ENCODE measurements around the gene SERPINA1.
"Not testable (repeated sequence)": the region's sequence is repeated elsewhere in the genome, so short reads cannot be mapped to it uniquely, and the experiment has no call there.

Gene SERPINA1

GRCh38 chr14:94411638-94412037 lies 23.2 kb upstream of the SERPINA1 start:
- H3K9ac ChIP-seq (ENCODE audit: low read length in 5 of 5), result no peak overlapping the region
- H3K36me3 ChIP-seq (ENCODE audit: control insufficient read depth in 5 of 5, insufficient read depth in 5 of 5, low read length in 5 of 5), result no peaks in the 10 kb centered on the region
- peaks cover 0 to 2% (median 0%) of the 10 kb centered on the region in 5 donors for H3K27me3 ChIP-seq (ENCODE audit: control insufficient read depth in 5 of 5, insufficient read depth in 4 of 5, low read length in 5 of 5)
- H3K9me3 ChIP-seq (ENCODE audit: control insufficient read depth in 5 of 5, low read length in 5 of 5), result peaks cover 0 to 9% (median 2%) of the 10 kb centered on the region in 5 donors
- no peak overlapping the region for H3K4me3 ChIP-seq (ENCODE audit: low read depth in 1 of 5, low read length in 5 of 5)
- H3K4me1 ChIP-seq (ENCODE audit: control insufficient read depth in 5 of 5, insufficient read depth in 5 of 5, low read length in 5 of 5), result no peaks in the 10 kb centered on the region
- no peak overlapping the region for H3K27ac ChIP-seq (ENCODE audit: low read depth, low read length)

DNA sequence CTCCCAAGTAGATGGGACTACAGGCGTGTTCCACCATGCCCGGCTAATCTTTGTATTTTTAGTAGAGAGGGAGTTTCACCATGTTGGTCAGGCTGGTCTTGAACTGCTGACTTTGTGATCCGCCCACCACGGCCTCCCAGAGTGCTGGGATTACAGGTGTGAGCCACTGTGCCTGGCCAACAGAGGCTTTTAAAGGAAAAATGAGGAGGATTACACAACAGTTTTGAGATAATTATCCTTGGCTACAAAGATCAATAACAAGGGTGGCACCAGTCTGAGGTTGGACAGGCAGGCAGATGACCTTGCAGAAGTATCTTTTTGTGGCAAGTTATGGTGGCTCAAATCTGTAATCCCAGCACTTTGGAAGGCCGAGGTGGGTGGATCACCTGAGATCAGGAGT lies 21.0 kb upstream of the SERPINA1 start:
- H3K9ac ChIP-seq (ENCODE audit: low read length in 5 of 5); H3K4me1 ChIP-seq (ENCODE audit: control insufficient read depth in 5 of 5, insufficient read depth in 5 of 5, low read length in 5 of 5); H3K9me3 ChIP-seq (ENCODE audit: control insufficient read depth in 5 of 5, low read length in 5 of 5); H3K27ac ChIP-seq (ENCODE audit: low read depth, low read length); H3K36me3 ChIP-seq (ENCODE audit: control insufficient read depth in 5 of 5, insufficient read depth in 5 of 5, low read length in 5 of 5); H3K27me3 ChIP-seq (ENCODE audit: control insufficient read depth in 5 of 5, insufficient read depth in 4 of 5, low read length in 5 of 5); H3K4me3 ChIP-seq (ENCODE audit: low read depth in 1 of 5, low read length in 5 of 5): not testable (repeated sequence)

DNA sequence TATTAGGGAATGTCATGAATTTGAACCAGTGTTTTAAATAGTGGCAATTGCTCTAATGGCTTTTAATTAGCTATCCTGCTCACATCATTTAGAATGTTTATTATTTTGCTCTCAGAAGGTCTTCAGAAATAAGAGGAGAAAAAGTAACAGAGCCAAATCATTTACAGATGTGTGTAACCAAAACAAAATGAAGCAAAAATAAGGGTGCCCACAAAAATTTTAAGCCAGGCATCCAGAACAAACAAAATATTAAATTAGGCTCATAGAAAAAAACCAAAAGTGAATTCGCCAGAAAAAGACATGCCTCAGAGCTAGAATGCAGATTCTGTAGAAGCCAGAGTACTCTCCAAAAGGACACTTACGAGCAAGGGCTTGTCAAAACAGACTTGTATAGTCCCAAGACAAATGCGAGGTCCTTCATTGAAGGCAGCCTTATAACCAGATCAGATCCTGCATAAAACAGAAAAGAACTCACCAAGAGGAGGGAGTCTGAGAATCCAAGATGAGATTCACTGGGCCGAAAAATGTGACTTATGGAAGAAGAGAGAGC lies 20.2 kb upstream of the SERPINA1 start:
- Histone ChIP-seq H3K27ac (ENCODE audit: low read depth, low read length) (no peak overlapping the region), H3K9me3 (ENCODE audit: control insufficient read depth in 5 of 5, low read length in 5 of 5) (peaks cover 0 to 9% (median 2%) of the 10 kb centered on the region in 5 donors), H3K36me3 (ENCODE audit: control insufficient read depth in 5 of 5, insufficient read depth in 5 of 5, low read length in 5 of 5) (no peaks in the 10 kb centered on the region), H3K27me3 (ENCODE audit: control insufficient read depth in 5 of 5, insufficient read depth in 4 of 5, low read length in 5 of 5) (peaks cover 0 to 2% (median 0%) of the 10 kb centered on the region in 5 donors), H3K4me1 (ENCODE audit: control insufficient read depth in 5 of 5, insufficient read depth in 5 of 5, low read length in 5 of 5) (peaks cover 0 to 5% (median 0%) of the 10 kb centered on the region in 5 donors), H3K9ac (ENCODE audit: low read length in 5 of 5) (no peak overlapping the region), H3K4me3 (ENCODE audit: low read depth in 1 of 5, low read length in 5 of 5) (no peak overlapping the region)

- peaks cover 0 to 2% (median 0%) of the 10 kb centered on the region in 5 donors for H3K27me3 ChIP-seq (ENCODE audit: control insufficient read depth in 5 of 5, insufficient read depth in 4 of 5, low read length in 5 of 5)
- H3K27ac ChIP-seq (ENCODE audit: low read depth, low read length), result no peak overlapping the region
- no peaks in the 10 kb centered on the region for H3K36me3 ChIP-seq (ENCODE audit: control insufficient read depth in 5 of 5, insufficient read depth in 5 of 5, low read length in 5 of 5)
- H3K9ac ChIP-seq (ENCODE audit: low read length in 5 of 5), result no peak overlapping the region
- H3K4me1 ChIP-seq (ENCODE audit: control insufficient read depth in 5 of 5, insufficient read depth in 5 of 5, low read length in 5 of 5), result peaks cover 0 to 10% (median 0%) of the 10 kb centered on the region in 5 donors
- H3K9me3 ChIP-seq (ENCODE audit: control insufficient read depth in 5 of 5, low read length in 5 of 5), result peaks cover 0 to 9% (median 2%) of the 10 kb centered on the region in 5 donors
- H3K4me3 ChIP-seq (ENCODE audit: low read depth in 1 of 5, low read length in 5 of 5), result no peak overlapping the region
These were observed 19.5 kb upstream of the SERPINA1 start for GRCh38 chr14:94407906-94408305.

DNA sequence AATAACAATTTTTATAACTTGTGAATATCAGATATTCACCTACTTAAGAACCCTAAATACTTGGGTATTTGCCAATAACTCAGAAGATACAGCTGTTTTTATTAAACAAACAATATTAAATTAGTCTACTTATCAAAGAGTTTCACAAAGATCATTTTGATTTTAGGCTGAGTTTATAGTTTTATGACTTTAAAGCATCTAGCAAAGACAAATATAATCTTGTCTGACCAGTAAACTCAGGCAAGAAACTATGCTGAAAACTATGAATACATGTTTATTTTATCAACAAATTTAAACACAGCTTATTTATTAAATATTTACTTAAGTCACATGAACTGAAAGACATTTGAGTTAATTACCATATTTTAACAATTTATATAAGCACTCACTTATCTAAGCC lies 18.5 kb upstream of the SERPINA1 start:
- Histone ChIP-seq H3K36me3 (ENCODE audit: control insufficient read depth in 5 of 5, insufficient read depth in 5 of 5, low read length in 5 of 5) (no peaks in the 10 kb centered on the region), H3K9ac (ENCODE audit: low read length in 5 of 5) (no peak overlapping the region), H3K4me3 (ENCODE audit: low read depth in 1 of 5, low read length in 5 of 5) (no peak overlapping the region), H3K27me3 (ENCODE audit: control insufficient read depth in 5 of 5, insufficient read depth in 4 of 5, low read length in 5 of 5) (no peaks in the 10 kb centered on the region), H3K27ac (ENCODE audit: low read depth, low read length) (no peak overlapping the region), H3K4me1 (ENCODE audit: control insufficient read depth in 5 of 5, insufficient read depth in 5 of 5, low read length in 5 of 5) (peaks cover 0 to 10% (median 0%) of the 10 kb centered on the region in 5 donors), H3K9me3 (ENCODE audit: control insufficient read depth in 5 of 5, low read length in 5 of 5) (peaks cover 0 to 9% (median 2%) of the 10 kb centered on the region in 5 donors)

GRCh38 chr14:94405486-94405885 lies 17.1 kb upstream of the SERPINA1 start:
- Histone ChIP-seq H3K36me3 (ENCODE audit: control insufficient read depth in 5 of 5, insufficient read depth in 5 of 5, low read length in 5 of 5) (no peaks in the 10 kb centered on the region), H3K27me3 (ENCODE audit: control insufficient read depth in 5 of 5, insufficient read depth in 4 of 5, low read length in 5 of 5) (no peaks in the 10 kb centered on the region), H3K4me3 (ENCODE audit: low read depth in 1 of 5, low read length in 5 of 5) (no peak overlapping the region), H3K9ac (ENCODE audit: low read length in 5 of 5) (no peak overlapping the region), H3K27ac (ENCODE audit: low read depth, low read length) (no peak overlapping the region), H3K9me3 (ENCODE audit: control insufficient read depth in 5 of 5, low read length in 5 of 5) (peaks cover 0 to 5% (median 0%) of the 10 kb centered on the region in 5 donors), H3K4me1 (ENCODE audit: control insufficient read depth in 5 of 5, insufficient read depth in 5 of 5, low read length in 5 of 5) (peaks cover 0 to 10% (median 0%) of the 10 kb centered on the region in 5 donors)

- no peaks in the 10 kb centered on the region for H3K27me3 ChIP-seq (ENCODE audit: control insufficient read depth in 5 of 5, insufficient read depth in 4 of 5, low read length in 5 of 5)
- peaks cover 0 to 5% (median 0%) of the 10 kb centered on the region in 5 donors for H3K9me3 ChIP-seq (ENCODE audit: control insufficient read depth in 5 of 5, low read length in 5 of 5)
- no peaks in the 10 kb centered on the region for H3K36me3 ChIP-seq (ENCODE audit: control insufficient read depth in 5 of 5, insufficient read depth in 5 of 5, low read length in 5 of 5)
- H3K27ac ChIP-seq (ENCODE audit: low read depth, low read length), result no peak overlapping the region
- H3K9ac ChIP-seq (ENCODE audit: low read length in 5 of 5), result no peak overlapping the region
- no peak overlapping the region for H3K4me3 ChIP-seq (ENCODE audit: low read depth in 1 of 5, low read length in 5 of 5)
- H3K4me1 ChIP-seq (ENCODE audit: control insufficient read depth in 5 of 5, insufficient read depth in 5 of 5, low read length in 5 of 5), result peaks cover 0 to 10% (median 0%) of the 10 kb centered on the region in 5 donors
These were observed 16.2 kb upstream of the SERPINA1 start for GRCh38 chr14:94404561-94404960.

- Histone ChIP-seq H3K9ac (ENCODE audit: low read length in 5 of 5) (no peak overlapping the region), H3K36me3 (ENCODE audit: control insufficient read depth in 5 of 5, insufficient read depth in 5 of 5, low read length in 5 of 5) (no peaks in the 10 kb centered on the region), H3K4me3 (ENCODE audit: low read depth in 1 of 5, low read length in 5 of 5) (no peak overlapping the region), H3K4me1 (ENCODE audit: control insufficient read depth in 5 of 5, insufficient read depth in 5 of 5, low read length in 5 of 5) (peaks cover 0 to 10% (median 0%) of the 10 kb centered on the region in 5 donors), H3K27me3 (ENCODE audit: control insufficient read depth in 5 of 5, insufficient read depth in 4 of 5, low read length in 5 of 5) (no peaks in the 10 kb centered on the region), H3K27ac (ENCODE audit: low read depth, low read length) (no peak overlapping the region), H3K9me3 (ENCODE audit: control insufficient read depth in 5 of 5, low read length in 5 of 5) (peaks cover 0 to 5% (median 0%) of the 10 kb centered on the region in 5 donors)
These were observed 15.0 kb upstream of the SERPINA1 start for GRCh38 chr14:94403312-94403932.

DNA sequence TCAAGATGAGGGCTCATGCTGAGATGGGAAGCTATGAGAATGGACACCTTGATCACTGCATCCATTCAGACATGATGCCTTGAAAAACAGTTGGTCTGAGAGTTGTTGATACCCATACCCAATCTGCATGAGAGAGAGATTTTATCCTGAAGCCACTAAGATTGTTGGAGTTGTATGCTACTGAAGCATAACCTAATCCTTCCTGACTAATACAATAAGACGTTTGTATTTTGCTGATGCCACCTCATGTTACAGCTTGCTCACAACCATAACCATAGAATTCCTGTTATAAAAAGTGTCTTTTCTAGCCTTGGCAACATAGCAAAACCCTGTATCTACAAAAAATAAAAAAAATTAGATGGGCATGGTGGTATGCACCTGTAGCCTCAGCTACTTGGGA lies 12.7 kb upstream of the SERPINA1 start:
- peaks cover 0 to 10% (median 0%) of the 10 kb centered on the region in 5 donors for H3K4me1 ChIP-seq (ENCODE audit: control insufficient read depth in 5 of 5, insufficient read depth in 5 of 5, low read length in 5 of 5)
- no peak overlapping the region for H3K27ac ChIP-seq (ENCODE audit: low read depth, low read length)
- no peaks in the 10 kb centered on the region for H3K9me3 ChIP-seq (ENCODE audit: control insufficient read depth in 5 of 5, low read length in 5 of 5)
- H3K9ac ChIP-seq (ENCODE audit: low read length in 5 of 5), result no peak overlapping the region
- H3K36me3 ChIP-seq (ENCODE audit: control insufficient read depth in 5 of 5, insufficient read depth in 5 of 5, low read length in 5 of 5), result no peaks in the 10 kb centered on the region
- no peak overlapping the region for H3K4me3 ChIP-seq (ENCODE audit: low read depth in 1 of 5, low read length in 5 of 5)
- no peaks in the 10 kb centered on the region for H3K27me3 ChIP-seq (ENCODE audit: control insufficient read depth in 5 of 5, insufficient read depth in 4 of 5, low read length in 5 of 5)

DNA sequence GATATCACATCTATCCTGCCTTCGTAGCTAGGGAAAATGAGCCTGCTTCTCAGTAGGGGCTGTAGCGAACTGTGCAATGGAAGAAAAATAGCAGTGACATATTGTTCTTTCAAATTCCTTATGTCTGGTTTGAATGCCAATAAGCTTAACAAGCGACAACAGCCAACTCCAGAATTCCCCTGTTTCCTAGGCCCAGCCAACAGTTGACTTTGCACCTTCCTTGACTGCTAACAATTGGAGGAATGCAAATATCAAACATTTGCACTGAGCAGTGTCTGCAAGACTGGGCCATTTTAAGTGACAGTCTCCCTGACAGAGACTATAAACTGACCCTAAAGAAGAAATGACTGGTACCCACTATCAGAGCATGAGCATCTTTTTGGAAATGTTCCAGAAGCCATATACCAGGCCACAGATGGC lies 12.0 kb upstream of the SERPINA1 start:
- no peaks in the 10 kb centered on the region for H3K27me3 ChIP-seq (ENCODE audit: control insufficient read depth in 5 of 5, insufficient read depth in 4 of 5, low read length in 5 of 5)
- H3K27ac ChIP-seq (ENCODE audit: low read depth, low read length), result no peak overlapping the region
- H3K36me3 ChIP-seq (ENCODE audit: control insufficient read depth in 5 of 5, insufficient read depth in 5 of 5, low read length in 5 of 5), result no peaks in the 10 kb centered on the region
- peaks cover 0 to 10% (median 0%) of the 10 kb centered on the region in 5 donors for H3K4me1 ChIP-seq (ENCODE audit: control insufficient read depth in 5 of 5, insufficient read depth in 5 of 5, low read length in 5 of 5)
- no peak overlapping the region for H3K4me3 ChIP-seq (ENCODE audit: low read depth in 1 of 5, low read length in 5 of 5)
- no peak overlapping the region for H3K9ac ChIP-seq (ENCODE audit: low read length in 5 of 5)
- H3K9me3 ChIP-seq (ENCODE audit: control insufficient read depth in 5 of 5, low read length in 5 of 5), result no peaks in the 10 kb centered on the region

Measured in subcutaneous abdominal adipose tissue (tissue), 5 donors.